SK-N-MC (cell line): ENCODE results near the gene NR3C1.

Experiments
- EZH2 ChIP-seq: fragments of 200-600 bp; sonication (generic); IDR thresholded peaks from one replicate; pipeline ENCODE4 v1.6.1; 2017; ENCODE audit warnings: antibody characterized with exemption
- POLR2AphosphoS5 ChIP-seq: IDR thresholded peaks from 2 replicates; pipeline ENCODE4 v1.6.1; 2012; ENCODE audit warnings: mild to moderate bottlenecking, low read depth, low read length, borderline replicate concordance

DNA sequence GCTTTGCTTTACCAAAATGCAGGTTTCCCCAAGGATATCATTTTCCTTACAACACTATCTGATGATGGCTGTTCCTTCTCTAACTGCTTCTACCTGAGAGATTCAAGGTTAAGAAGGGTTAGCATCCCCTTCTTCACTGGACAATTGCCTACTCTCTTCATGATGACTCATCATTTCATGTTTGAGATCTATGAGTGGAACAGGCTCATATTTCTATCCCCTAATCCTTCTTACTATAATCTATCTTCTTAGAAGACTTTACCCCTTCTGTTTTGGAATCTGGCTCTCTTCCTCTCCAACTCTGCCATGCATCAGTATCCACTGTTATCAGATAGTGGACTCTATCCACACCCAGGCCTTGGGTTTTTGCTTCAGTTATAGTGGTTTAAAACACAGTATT is 54.3 kb downstream of the NR3C1 start:
- no peak for TF ChIP-seq EZH2
- no peak for TF ChIP-seq POLR2AphosphoS5
